ENCODE measurements around the gene RBM10.

Gene RBM10

GRCh38 chrX:47206316-47206715 is 61.3 kb downstream of the RBM10 start:
- Histone ChIP-seq H3K9ac (ENCODE audit: low read length) (no peak overlapping the region), H2AFZ (ENCODE audit: low read length) (no peak overlapping the region), H3K9me3 (replicated peaks; ENCODE audit: insufficient read depth, low read length) (no peaks in the 10 kb centered on the region), H3K79me2 (ENCODE audit: low read length) (peaks cover 3% of the 10 kb centered on the region; the same call in 1 of the 2 replicates), H3K4me3 (ENCODE audit: low read length) (no peak overlapping the region), H4K20me1 (ENCODE audit: insufficient read depth, low read length) (no peaks in the 10 kb centered on the region), H3F3A (ENCODE audit: insufficient read depth, low read length) (no peaks in the 10 kb centered on the region), H3K27ac (ENCODE audit: low read length) (no peak overlapping the region), H3K4me2 (ENCODE audit: low read depth, low read length) (no peak overlapping the region), H3K36me3 (replicated peaks; ENCODE audit: insufficient read depth, low read length) (peaks cover 3% of the 10 kb centered on the region; the same call in 1 of the 2 replicates), H3K27me3 (replicated peaks; ENCODE audit: insufficient read depth, low read length) (no peaks in the 10 kb centered on the region), H3K9me2 (replicated peaks; ENCODE audit: insufficient read depth, low read length) (no peaks in the 10 kb centered on the region), H3K4me1 (ENCODE audit: low read length) (no peaks in the 10 kb centered on the region)
- TF ChIP-seq EZH2 (optimal IDR thresholded peaks at IDR 0.05; ENCODE audit: low read depth, low read length) (no peak), EZH2phosphoT487 (IDR thresholded peaks at IDR 0.05; ENCODE audit: low read length) (no peak)
- TF ChIP-seq, protein P1, sequence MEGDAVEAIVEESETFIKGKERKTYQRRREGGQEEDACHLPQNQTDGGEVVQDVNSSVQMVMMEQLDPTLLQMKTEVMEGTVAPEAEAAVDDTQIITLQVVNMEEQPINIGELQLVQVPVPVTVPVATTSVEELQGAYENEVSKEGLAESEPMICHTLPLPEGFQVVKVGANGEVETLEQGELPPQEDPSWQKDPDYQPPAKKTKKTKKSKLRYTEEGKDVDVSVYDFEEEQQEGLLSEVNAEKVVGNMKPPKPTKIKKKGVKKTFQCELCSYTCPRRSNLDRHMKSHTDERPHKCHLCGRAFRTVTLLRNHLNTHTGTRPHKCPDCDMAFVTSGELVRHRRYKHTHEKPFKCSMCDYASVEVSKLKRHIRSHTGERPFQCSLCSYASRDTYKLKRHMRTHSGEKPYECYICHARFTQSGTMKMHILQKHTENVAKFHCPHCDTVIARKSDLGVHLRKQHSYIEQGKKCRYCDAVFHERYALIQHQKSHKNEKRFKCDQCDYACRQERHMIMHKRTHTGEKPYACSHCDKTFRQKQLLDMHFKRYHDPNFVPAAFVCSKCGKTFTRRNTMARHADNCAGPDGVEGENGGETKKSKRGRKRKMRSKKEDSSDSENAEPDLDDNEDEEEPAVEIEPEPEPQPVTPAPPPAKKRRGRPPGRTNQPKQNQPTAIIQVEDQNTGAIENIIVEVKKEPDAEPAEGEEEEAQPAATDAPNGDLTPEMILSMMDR (IDR thresholded peaks at IDR 0.05; ENCODE audit: low read length), result no peak
- no peak for DNase-seq

- no peak overlapping the region for H3K4me3 ChIP-seq (ENCODE audit: low read length)
- H2AFZ ChIP-seq (ENCODE audit: low read length), result no peak overlapping the region
- H3F3A ChIP-seq (ENCODE audit: insufficient read depth, low read length), result no peaks in the 10 kb centered on the region
- no peaks in the 10 kb centered on the region for H3K9me3 ChIP-seq (replicated peaks; ENCODE audit: insufficient read depth, low read length)
- H3K27ac ChIP-seq (ENCODE audit: low read length), result no peak overlapping the region
- H3K9me2 ChIP-seq (replicated peaks; ENCODE audit: insufficient read depth, low read length), result no peaks in the 10 kb centered on the region
- no peaks in the 10 kb centered on the region for H4K20me1 ChIP-seq (ENCODE audit: insufficient read depth, low read length)
- DNase-seq, result no peak
- H3K9ac ChIP-seq (ENCODE audit: low read length), result no peak overlapping the region
- H3K36me3 ChIP-seq (replicated peaks; ENCODE audit: insufficient read depth, low read length), result peaks cover 3% of the 10 kb centered on the region; the same call in 1 of the 2 replicates
- H3K79me2 ChIP-seq (ENCODE audit: low read length), result no peaks in the 10 kb centered on the region
- H3K4me2 ChIP-seq (ENCODE audit: low read depth, low read length), result no peak overlapping the region
- no peaks in the 10 kb centered on the region for H3K4me1 ChIP-seq (ENCODE audit: low read length)
- no peak for TF ChIP-seq EZH2phosphoT487 (IDR thresholded peaks at IDR 0.05; ENCODE audit: low read length)
- H3K27me3 ChIP-seq (replicated peaks; ENCODE audit: insufficient read depth, low read length), result no peaks in the 10 kb centered on the region
Observed at GRCh38 chrX:47208108-47208507, 63.1 kb downstream of the RBM10 start.

DNA sequence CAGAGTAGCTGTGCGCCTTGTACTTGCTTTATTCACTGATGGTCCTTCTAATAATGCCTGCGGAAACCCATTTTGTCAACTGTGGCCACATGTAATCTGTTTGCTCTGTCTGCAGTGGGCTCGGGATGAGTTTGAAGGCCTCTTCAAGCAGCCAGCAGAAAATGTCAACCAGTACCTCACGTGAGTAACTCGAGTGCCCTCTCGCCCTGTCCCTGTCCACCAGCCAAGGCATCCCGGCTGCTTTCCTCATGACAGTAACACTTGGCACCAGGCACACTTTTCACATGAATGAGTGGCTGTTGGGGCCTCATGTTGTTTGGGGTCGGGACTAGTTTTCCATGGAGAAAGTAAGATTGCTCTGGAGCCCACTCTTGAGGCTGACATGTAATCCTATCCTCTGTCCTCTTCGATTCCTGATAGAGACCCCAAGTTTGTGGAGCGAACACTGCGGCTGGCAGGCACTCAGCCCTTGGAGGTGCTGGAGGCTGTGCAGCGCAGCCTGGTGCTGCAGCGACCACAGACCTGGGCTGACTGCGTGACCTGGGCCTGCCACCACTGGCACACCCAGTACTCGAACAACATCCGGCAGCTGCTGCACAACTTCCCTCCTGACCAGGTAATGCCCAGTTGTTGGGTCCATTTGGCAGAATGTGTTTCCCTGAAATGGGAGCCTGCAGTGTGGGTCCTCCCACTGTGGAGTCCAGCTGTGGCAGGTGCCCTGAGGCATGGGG is 64.7 kb downstream of the RBM10 start:
- TF ChIP-seq EZH2phosphoT487 (IDR thresholded peaks at IDR 0.05; ENCODE audit: low read length) (no peak), EZH2 (optimal IDR thresholded peaks at IDR 0.05; ENCODE audit: low read depth, low read length) (no peak)
- TF ChIP-seq, protein P1 (IDR thresholded peaks at IDR 0.05; ENCODE audit: low read length), result no peak
- no peaks in the 10 kb centered on the region for H4K20me1 ChIP-seq (ENCODE audit: insufficient read depth, low read length)
- H3K9ac ChIP-seq (ENCODE audit: low read length), result no peak overlapping the region
- no peak for DNase-seq
- no peaks in the 10 kb centered on the region for H3K27me3 ChIP-seq (replicated peaks; ENCODE audit: insufficient read depth, low read length)
- no peaks in the 10 kb centered on the region for H3K4me1 ChIP-seq (ENCODE audit: low read length)
- H3K9me2 ChIP-seq (replicated peaks; ENCODE audit: insufficient read depth, low read length), result no peaks in the 10 kb centered on the region
- no peaks in the 10 kb centered on the region for H3F3A ChIP-seq (ENCODE audit: insufficient read depth, low read length)
- H2AFZ ChIP-seq (ENCODE audit: low read length), result no peak overlapping the region
- H3K4me3 ChIP-seq (ENCODE audit: low read length), result no peak overlapping the region
- H3K36me3 ChIP-seq (replicated peaks; ENCODE audit: insufficient read depth, low read length), result no peaks in the 10 kb centered on the region; the same call in 1 of the 2 replicates
- no peak overlapping the region for H3K27ac ChIP-seq (ENCODE audit: low read length)
- no peak overlapping the region for H3K4me2 ChIP-seq (ENCODE audit: low read depth, low read length)
- no peaks in the 10 kb centered on the region for H3K9me3 ChIP-seq (replicated peaks; ENCODE audit: insufficient read depth, low read length)
- H3K79me2 ChIP-seq (ENCODE audit: low read length), result no peaks in the 10 kb centered on the region

Measured in MM.1S (cell line).